ENCODE results near the gene GIGYF2.

The GIGYF2 gene

DNA sequence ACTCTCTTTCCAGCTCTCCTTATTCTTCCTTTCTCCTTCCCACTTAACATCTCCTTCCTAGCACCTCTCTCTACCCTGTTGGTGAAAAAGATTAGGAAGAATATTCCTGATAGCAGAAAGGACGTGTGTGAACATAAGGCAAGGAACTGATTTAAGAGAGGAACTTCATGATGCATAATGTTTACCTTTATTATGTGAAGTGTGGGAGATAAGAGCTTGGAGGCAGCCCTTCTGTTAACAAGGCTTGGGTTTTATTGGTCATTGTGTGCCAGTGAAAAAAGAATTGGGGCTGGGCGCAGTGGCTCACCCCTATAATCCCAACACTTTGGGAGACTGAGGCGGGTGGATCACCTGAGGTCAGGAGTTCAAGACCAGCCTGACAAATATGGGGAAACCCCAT lies 44.8 kb downstream of the GIGYF2 start:
- no peak for ATAC-seq
- no peak for TF ChIP-seq PATZ1 (CRISPR knock-in tag; IDR thresholded peaks at IDR 0.05; ENCODE audit: borderline replicate concordance)

GRCh38 chr2:232744963-232745362 lies 47.8 kb downstream of the GIGYF2 start:
- TF ChIP-seq ESRRG (CRISPR knock-in tag; IDR thresholded peaks at IDR 0.05) (no peak), TOX (CRISPR knock-in tag; IDR thresholded peaks at IDR 0.05; ENCODE audit: borderline replicate concordance) (no peak), ISL1 (CRISPR knock-in tag; IDR thresholded peaks at IDR 0.05) (no peak), ZFP3 (CRISPR knock-in tag; IDR thresholded peaks at IDR 0.05) (no peak), ZNF70 (CRISPR knock-in tag; IDR thresholded peaks at IDR 0.05) (no peak), GLIS3 (CRISPR knock-in tag; IDR thresholded peaks at IDR 0.05) (no peak), TSHZ2 (CRISPR knock-in tag; IDR thresholded peaks at IDR 0.05) (no peak), POU6F1 (CRISPR knock-in tag; IDR thresholded peaks at IDR 0.05; ENCODE audit: borderline replicate concordance, low read depth) (no peak), ZFP30 (CRISPR knock-in tag; IDR thresholded peaks at IDR 0.05) (no peak), OSR1 (CRISPR knock-in tag; IDR thresholded peaks at IDR 0.05) (no peak), TCF4 (CRISPR knock-in tag; IDR thresholded peaks at IDR 0.05; ENCODE audit: borderline replicate concordance) (no peak)
- TF ChIP-seq, protein P1, sequence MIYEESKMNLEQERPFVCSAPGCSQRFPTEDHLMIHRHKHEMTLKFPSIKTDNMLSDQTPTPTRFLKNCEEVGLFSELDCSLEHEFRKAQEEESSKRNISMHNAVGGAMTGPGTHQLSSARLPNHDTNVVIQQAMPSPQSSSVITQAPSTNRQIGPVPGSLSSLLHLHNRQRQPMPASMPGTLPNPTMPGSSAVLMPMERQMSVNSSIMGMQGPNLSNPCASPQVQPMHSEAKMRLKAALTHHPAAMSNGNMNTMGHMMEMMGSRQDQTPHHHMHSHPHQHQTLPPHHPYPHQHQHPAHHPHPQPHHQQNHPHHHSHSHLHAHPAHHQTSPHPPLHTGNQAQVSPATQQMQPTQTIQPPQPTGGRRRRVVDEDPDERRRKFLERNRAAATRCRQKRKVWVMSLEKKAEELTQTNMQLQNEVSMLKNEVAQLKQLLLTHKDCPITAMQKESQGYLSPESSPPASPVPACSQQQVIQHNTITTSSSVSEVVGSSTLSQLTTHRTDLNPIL (CRISPR knock-in tag; IDR thresholded peaks at IDR 0.05; ENCODE audit: low read depth), result no peak
- ATAC-seq, result no peak

- TF ChIP-seq GLIS3 (CRISPR knock-in tag; IDR thresholded peaks at IDR 0.05) (no peak), ZNF565 (CRISPR knock-in tag; conservative IDR thresholded peaks at IDR 0.05; ENCODE audit: low read depth) (no peak), SNAI2 (CRISPR knock-in tag; IDR thresholded peaks at IDR 0.05) (no peak), ARNTL (CRISPR knock-in tag; IDR thresholded peaks at IDR 0.05; ENCODE audit: borderline replicate concordance, low read depth) (no peak), ZFP3 (CRISPR knock-in tag; IDR thresholded peaks at IDR 0.05) (no peak), PATZ1 (CRISPR knock-in tag; IDR thresholded peaks at IDR 0.05; ENCODE audit: borderline replicate concordance) (no peak), OSR1 (CRISPR knock-in tag; IDR thresholded peaks at IDR 0.05) (no peak), TSHZ2 (CRISPR knock-in tag; IDR thresholded peaks at IDR 0.05) (no peak), ESRRG (CRISPR knock-in tag; IDR thresholded peaks at IDR 0.05) (no peak), ZNF8 (CRISPR knock-in tag; IDR thresholded peaks at IDR 0.05) (no peak), BACH2 (CRISPR knock-in tag; IDR thresholded peaks at IDR 0.05; ENCODE audit: borderline replicate concordance) (no peak), ZC3H10 (CRISPR knock-in tag; IDR thresholded peaks at IDR 0.05) (no peak), TCF4 (CRISPR knock-in tag; IDR thresholded peaks at IDR 0.05; ENCODE audit: borderline replicate concordance) (no peak), ZNF70 (CRISPR knock-in tag; IDR thresholded peaks at IDR 0.05) (no peak)
- no peak for ATAC-seq
Measured at GRCh38 chr2:232748038-232748437, 50.9 kb downstream of the GIGYF2 start.

Measured in SK-N-SH treated with all-trans-retinoic acid at 6 μM for 48 hours (cell line).